Ascending aorta (tissue), 2 donors: ENCODE measurements around the gene KCNQ1. TPM values are rescaled to one million over a fixed set of nuclear protein-coding genes. Genes with fewer than 3 reads are reported as not detected.

Source experiments
- DNase-seq, 2 donors: peaks; one replicate each; pipeline ENCODE4 v3.0.0-alpha.2; 2019; ENCODE audit warnings: low spot score in 2 of 2
- H3K27ac ChIP-seq, 2 donors: fragments of 200-600 bp; sonication (generic); one replicate each; pipeline ENCODE4 v1.5.1; 2016 to 2017; ENCODE audit warnings: mild to moderate bottlenecking in 1 of 2
- H3K27me3 ChIP-seq: fragments of 200-600 bp; sonication (generic); one replicate; pipeline ENCODE4 v1.5.1; 2017
- H3K36me3 ChIP-seq, 2 donors: fragments of 200-600 bp; sonication (generic); one replicate each; pipeline ENCODE4 v1.5.1; 2016
- H3K4me1 ChIP-seq, 2 donors: fragments of 200-600 bp; sonication (generic); one replicate each; pipeline ENCODE4 v1.5.1; 2016 to 2017; ENCODE audit warnings: mild to moderate bottlenecking in 1 of 2
- H3K4me3 ChIP-seq, 2 donors: fragments of 200-600 bp; sonication (generic); one replicate each; pipeline ENCODE4 v1.5.1; 2016 to 2017; ENCODE audit warnings: mild to moderate bottlenecking in 1 of 2
- H3K9me3 ChIP-seq, 2 donors: fragments of 200-600 bp; sonication (generic); one replicate each; pipeline ENCODE4 v1.5.1; 2016
- CTCF ChIP-seq, 3 experiments: fragments of 200-600 bp in 2 of 3; fragments of 450-650 bp in 1 of 3; sonication (generic) in 2 of 3; IDR thresholded peaks; one replicate each; pipeline ENCODE4 v1.5.1; 2016 to 2019; ENCODE audit warnings: antibody characterized with exemption in 3 of 3, mild to moderate bottlenecking in 1 of 3, moderate library complexity in 1 of 3
- intact Hi-C: fragments of 100-400 bp; cut with DNase I; formaldehyde crosslinking; loops from one replicate; pipeline ENCODE4 v1.15.1; 2023
- total RNA-seq: library from RNA; depleted of rRNA; stranded (reverse); fragments of >200 nt; gene quantifications from one replicate; pipeline ENCODE4 v1.1.0, GENCODE V29; 2016

Gene KCNQ1
- total RNA-seq, 1 donor from 2014 or later = 2.3 TPM

DNA sequence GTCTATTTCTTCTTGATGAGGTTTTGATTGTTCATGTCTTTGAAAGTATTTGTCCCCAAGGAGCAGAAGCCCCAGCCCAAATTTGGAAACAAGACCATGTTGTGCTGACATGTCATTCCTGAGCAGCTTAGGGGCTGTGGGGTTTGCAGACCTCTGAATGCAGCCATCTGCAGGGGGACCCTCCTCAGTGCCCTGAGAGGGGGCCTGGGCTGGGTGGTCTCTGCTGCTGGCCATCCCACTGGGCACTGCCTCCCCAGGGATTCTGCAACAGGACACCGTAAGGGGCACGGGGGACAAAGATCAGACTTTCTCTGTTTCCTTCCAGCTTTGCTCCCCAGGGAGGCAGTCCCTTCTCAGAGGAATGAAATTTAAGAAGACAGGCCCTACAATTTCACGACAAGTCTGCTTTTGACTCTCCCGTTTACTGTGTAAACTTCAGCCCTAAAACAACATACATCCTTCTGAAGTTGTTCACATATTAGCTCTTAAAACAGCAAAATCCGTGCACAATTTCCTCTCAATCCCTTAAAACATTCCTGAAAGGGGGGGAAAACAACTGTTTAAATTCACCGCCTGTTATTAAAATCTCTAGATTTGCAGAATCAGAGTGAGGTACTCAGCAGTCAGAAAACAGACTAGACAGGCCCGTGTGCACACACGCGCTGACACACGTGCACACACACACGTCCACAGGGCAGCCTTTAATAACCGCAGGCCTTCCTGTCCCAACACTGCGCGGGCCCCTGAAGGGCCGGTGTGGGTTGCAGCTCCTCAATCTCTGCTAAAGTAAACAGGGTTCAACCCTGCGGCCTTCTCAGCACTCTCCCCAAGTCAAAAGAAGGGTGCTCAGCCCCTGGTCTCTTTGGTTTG, 109.8 kb downstream of the KCNQ1 start:
- no peak for TF ChIP-seq CTCF (IDR thresholded peaks at IDR 0.05)
- Histone ChIP-seq H3K4me1 (no peaks in the 10 kb centered on the region), H3K27ac (no peak overlapping the region), H3K36me3 (no peaks in the 10 kb centered on the region), H3K9me3 (no peaks in the 10 kb centered on the region), H3K27me3 (no peaks in the 10 kb centered on the region), H3K4me3 (no peak overlapping the region)
- intact Hi-C loops = no loop called here
- DNase-seq = peak in 1 of 2 donors; percentile 16

DNA sequence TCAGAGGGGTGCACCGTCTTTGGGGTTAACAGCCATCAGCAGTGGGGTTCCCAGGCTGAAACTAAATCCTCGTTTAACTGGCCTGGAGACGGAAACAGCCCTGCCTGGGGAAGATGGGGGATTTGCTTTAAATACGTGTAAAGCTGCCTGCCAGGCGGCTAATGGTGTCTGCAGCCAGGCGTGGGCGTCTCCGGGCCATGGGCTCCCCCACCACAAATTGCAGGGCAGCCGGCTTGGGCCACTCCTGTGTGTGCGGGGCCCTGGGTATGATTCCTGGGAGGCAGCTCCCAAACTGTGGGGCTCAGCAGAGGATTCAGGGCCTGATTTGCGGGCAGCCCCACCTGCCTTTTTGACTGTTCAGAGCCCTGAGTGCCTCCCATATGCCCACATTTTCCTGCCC, 110.5 kb downstream of the KCNQ1 start:
- no peaks in the 10 kb centered on the region for H3K36me3 ChIP-seq
- no peak overlapping the region for H3K27ac ChIP-seq
- no peaks in the 10 kb centered on the region for H3K9me3 ChIP-seq
- peak in 1 of 2 donors; percentile 54 for DNase-seq
- H3K4me1 ChIP-seq = no peaks in the 10 kb centered on the region
- H3K4me3 ChIP-seq = no peak overlapping the region
- no peak for TF ChIP-seq CTCF (IDR thresholded peaks at IDR 0.05)
- intact Hi-C loops = no loop called here
- H3K27me3 ChIP-seq = no peaks in the 10 kb centered on the region

- no peaks in the 10 kb centered on the region for H3K36me3 ChIP-seq
- no peak for TF ChIP-seq CTCF (IDR thresholded peaks at IDR 0.05)
- no peaks in the 10 kb centered on the region for H3K4me1 ChIP-seq
- peak in 1 of 2 donors; percentile 35 for DNase-seq
- H3K27ac ChIP-seq = no peak overlapping the region
- intact Hi-C loops = no loop called here
- H3K4me3 ChIP-seq = no peak overlapping the region
- no peaks in the 10 kb centered on the region for H3K9me3 ChIP-seq
- H3K27me3 ChIP-seq = no peaks in the 10 kb centered on the region
Measured at GRCh38 chr11:2555891-2556290, 111.1 kb downstream of the KCNQ1 start.

DNA sequence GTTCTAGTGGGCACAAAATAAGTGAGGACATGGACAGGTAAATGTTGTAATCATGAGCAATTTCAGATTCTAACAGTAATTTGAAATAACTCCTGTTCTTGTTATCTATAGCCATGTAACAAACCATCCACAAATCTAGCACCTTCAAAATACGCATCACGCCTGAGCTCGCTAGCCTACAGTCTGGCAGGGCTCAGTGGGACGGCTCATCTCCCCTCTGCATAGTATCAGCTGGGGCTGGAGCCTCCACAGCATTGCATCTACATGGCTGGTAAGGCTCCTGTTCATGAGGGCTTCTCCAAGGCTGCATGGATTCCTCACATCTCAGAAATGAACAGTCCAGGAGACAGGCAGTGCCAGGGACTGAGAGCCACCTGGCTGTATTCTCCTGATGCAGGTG, 112.6 kb downstream of the KCNQ1 start:
- TF ChIP-seq CTCF (IDR thresholded peaks at IDR 0.05) = no peak
- Histone ChIP-seq H3K9me3 (no peaks in the 10 kb centered on the region), H3K4me3 (no peak overlapping the region), H3K27ac (no peak overlapping the region), H3K36me3 (no peaks in the 10 kb centered on the region), H3K4me1 (no peaks in the 10 kb centered on the region), H3K27me3 (no peaks in the 10 kb centered on the region)
- peak in 1 of 2 donors; percentile 30 for DNase-seq
- intact Hi-C loops = no loop called here

GRCh38 chr11:2558397-2558796, 113.6 kb downstream of the KCNQ1 start:
- Histone ChIP-seq H3K27me3 (no peaks in the 10 kb centered on the region), H3K27ac (no peak overlapping the region), H3K4me1 (no peaks in the 10 kb centered on the region), H3K9me3 (no peaks in the 10 kb centered on the region), H3K36me3 (no peaks in the 10 kb centered on the region), H3K4me3 (no peak overlapping the region)
- intact Hi-C loops = no loop called here
- DNase-seq = no peak
- no peak for TF ChIP-seq CTCF (IDR thresholded peaks at IDR 0.05)
